ENCODE data around the gene STARD13. TPM values are rescaled to one million over a fixed set of nuclear protein-coding genes. Genes with fewer than 3 reads are reported as not detected.

STARD13 gene
- total RNA-seq, 1 experiment from 2014 or later, result 4.1 TPM

DNA sequence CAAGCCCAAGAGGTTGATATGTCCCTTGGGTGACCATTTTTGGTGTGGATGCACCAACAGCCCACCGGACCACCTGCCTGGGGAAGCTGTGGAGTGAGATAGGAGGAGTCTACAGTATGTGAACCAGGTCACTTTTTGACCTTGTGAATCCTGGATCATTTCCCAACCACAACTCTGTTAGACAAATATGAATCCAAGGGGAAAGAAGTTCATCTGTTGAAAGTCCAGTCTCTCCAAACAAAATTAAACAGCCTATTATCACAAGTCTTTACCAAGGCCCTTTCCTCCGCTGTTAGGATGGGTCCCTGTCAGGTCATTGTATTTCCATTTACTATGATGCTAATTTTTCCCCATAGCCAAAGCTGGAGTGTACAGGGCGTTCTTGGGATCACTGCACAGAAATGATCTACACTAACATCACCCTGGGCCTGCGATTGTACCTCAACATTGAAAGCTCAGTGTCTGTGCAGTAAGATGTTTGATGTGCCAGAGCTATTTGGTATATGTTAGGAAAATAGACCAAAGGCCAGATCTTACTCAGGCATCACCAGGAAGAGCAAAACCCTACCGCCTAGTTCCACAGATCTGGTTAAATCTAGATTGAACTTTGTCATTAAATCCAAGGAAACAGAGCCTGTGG, 117.1 kb downstream of the STARD13 start (continued):
- TF ChIP-seq, protein P1, sequence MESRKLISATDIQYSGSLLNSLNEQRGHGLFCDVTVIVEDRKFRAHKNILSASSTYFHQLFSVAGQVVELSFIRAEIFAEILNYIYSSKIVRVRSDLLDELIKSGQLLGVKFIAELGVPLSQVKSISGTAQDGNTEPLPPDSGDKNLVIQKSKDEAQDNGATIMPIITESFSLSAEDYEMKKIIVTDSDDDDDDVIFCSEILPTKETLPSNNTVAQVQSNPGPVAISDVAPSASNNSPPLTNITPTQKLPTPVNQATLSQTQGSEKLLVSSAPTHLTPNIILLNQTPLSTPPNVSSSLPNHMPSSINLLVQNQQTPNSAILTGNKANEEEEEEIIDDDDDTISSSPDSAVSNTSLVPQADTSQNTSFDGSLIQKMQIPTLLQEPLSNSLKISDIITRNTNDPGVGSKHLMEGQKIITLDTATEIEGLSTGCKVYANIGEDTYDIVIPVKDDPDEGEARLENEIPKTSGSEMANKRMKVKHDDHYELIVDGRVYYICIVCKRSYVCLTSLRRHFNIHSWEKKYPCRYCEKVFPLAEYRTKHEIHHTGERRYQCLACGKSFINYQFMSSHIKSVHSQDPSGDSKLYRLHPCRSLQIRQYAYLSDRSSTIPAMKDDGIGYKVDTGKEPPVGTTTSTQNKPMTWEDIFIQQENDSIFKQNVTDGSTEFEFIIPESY (IDR thresholded peaks at IDR 0.05; ENCODE audit: extremely low read depth, insufficient replicate concordance, low read length), result no peak
- TF ChIP-seq ZNF274 (IDR thresholded peaks at IDR 0.05; ENCODE audit: low read depth, low read length) (no peak), JUND (IDR thresholded peaks at IDR 0.05) (no peak), EZH2phosphoT487 (IDR thresholded peaks at IDR 0.05; ENCODE audit: borderline replicate concordance) (no peak), EGR1 (IDR thresholded peaks at IDR 0.05; ENCODE audit: low read depth) (no peak)

DNA sequence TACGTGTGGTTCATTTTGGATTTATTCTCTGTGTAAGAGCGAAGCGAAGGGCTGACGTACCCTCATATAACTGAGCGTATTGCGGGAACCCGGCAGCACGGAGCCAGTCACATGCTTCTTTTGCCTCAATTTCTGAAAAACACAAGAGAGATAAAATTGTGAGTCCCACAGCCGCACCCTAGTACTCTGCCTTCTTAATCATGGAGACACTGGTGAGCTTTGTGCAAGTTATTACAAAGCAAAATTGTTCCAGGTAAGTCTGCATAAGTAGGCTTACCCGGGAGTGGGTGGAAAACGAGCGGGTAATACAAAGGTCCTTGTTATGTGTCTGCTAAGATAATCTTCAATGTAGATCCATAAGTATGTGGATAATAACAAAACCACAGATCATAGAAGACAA, 118.1 kb downstream of the STARD13 start:
- ChIA-PET RAD21 (ENCODE audit: low non-redundant PET in 1 of 2, low total read pairs in 2 of 2, uncharacterized antibody in 2 of 2, unreplicated experiment in 2 of 2) (no interaction called here), POLR2A (no interaction called here), CTCF (no interaction called here)
- no peaks in the 10 kb centered on the region for H3K79me2 ChIP-seq (ENCODE audit: insufficient read depth, low read length)
- BruUV-seq (replicated peaks), result no TSS peak
- H3K27me3 ChIP-seq (ENCODE audit: insufficient read depth, low read length), result no peaks in the 10 kb centered on the region
- H3K27ac ChIP-seq (ENCODE audit: low read depth, low read length), result no peak overlapping the region
- intact Hi-C loops (cut with micrococcal nuclease), result no loop called here
- DNase-seq (ENCODE audit: low read depth, low spot score), result no peak
- no peaks in the 10 kb centered on the region for H3K9me2 ChIP-seq (ENCODE audit: insufficient read depth)
- no peak for ATAC-seq
- peaks cover 1 to 10% of the 10 kb centered on the region in 2 experiments; a peak in 2 of 4 replicates for H3K4me1 ChIP-seq (ENCODE audit: control insufficient read depth in 1 of 2, insufficient read depth in 2 of 2, low read length in 2 of 2)
- H3K4me3 ChIP-seq (replicated peaks in 1 of 2; ENCODE audit: low read depth in 1 of 2, low read length in 2 of 2), result no peak overlapping the region
- TF ChIP-seq, protein P2, sequence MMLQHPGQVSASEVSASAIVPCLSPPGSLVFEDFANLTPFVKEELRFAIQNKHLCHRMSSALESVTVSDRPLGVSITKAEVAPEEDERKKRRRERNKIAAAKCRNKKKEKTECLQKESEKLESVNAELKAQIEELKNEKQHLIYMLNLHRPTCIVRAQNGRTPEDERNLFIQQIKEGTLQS (IDR thresholded peaks at IDR 0.05), result no peak
- TF ChIP-seq EZH2 (IDR thresholded peaks at IDR 0.05), result no peak
- no peak for TF ChIP-seq ZFX (IDR thresholded peaks at IDR 0.05)
- TF ChIP-seq SP1 (IDR thresholded peaks at IDR 0.05; ENCODE audit: low read depth), result no peak
- no peak for TF ChIP-seq CBX3 (IDR thresholded peaks at IDR 0.05; ENCODE audit: low read depth)
- TF ChIP-seq JUND (IDR thresholded peaks at IDR 0.05), result no peak
- TF ChIP-seq EZH2phosphoT487 (IDR thresholded peaks at IDR 0.05; ENCODE audit: borderline replicate concordance), result no peak
- TF ChIP-seq POLR2A (IDR thresholded peaks at IDR 0.05; ENCODE audit: borderline replicate concordance, extremely low read depth, insufficient read depth, insufficient read length), result no peak
- TF ChIP-seq, protein P3, sequence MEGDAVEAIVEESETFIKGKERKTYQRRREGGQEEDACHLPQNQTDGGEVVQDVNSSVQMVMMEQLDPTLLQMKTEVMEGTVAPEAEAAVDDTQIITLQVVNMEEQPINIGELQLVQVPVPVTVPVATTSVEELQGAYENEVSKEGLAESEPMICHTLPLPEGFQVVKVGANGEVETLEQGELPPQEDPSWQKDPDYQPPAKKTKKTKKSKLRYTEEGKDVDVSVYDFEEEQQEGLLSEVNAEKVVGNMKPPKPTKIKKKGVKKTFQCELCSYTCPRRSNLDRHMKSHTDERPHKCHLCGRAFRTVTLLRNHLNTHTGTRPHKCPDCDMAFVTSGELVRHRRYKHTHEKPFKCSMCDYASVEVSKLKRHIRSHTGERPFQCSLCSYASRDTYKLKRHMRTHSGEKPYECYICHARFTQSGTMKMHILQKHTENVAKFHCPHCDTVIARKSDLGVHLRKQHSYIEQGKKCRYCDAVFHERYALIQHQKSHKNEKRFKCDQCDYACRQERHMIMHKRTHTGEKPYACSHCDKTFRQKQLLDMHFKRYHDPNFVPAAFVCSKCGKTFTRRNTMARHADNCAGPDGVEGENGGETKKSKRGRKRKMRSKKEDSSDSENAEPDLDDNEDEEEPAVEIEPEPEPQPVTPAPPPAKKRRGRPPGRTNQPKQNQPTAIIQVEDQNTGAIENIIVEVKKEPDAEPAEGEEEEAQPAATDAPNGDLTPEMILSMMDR (IDR thresholded peaks at IDR 0.05 in 2 of 3, conservative IDR thresholded peaks at IDR 0.05 in 1 of 3; ENCODE audit: borderline replicate concordance in 1 of 3, insufficient read depth in 1 of 3, low read depth in 2 of 3, low read length in 2 of 3), result no peak
- no peak for TF ChIP-seq FOSL1 (IDR thresholded peaks at IDR 0.05; ENCODE audit: low read depth)
- TF ChIP-seq ZNF274 (IDR thresholded peaks at IDR 0.05; ENCODE audit: low read depth, low read length), result no peak
- TF ChIP-seq, protein P1 (IDR thresholded peaks at IDR 0.05; ENCODE audit: extremely low read depth, insufficient replicate concordance, low read length), result no peak
- TF ChIP-seq YY1 (IDR thresholded peaks at IDR 0.05; ENCODE audit: extremely low read depth, insufficient replicate concordance, low read depth, low read length), result no peak
- no peak for TF ChIP-seq EGR1 (IDR thresholded peaks at IDR 0.05; ENCODE audit: low read depth)
- no peak overlapping the region for H3K9ac ChIP-seq (ENCODE audit: low read length)
- H2AFZ ChIP-seq (ENCODE audit: low read depth, low read length, poor library complexity, severe bottlenecking), result no peak overlapping the region
- H4K20me1 ChIP-seq (ENCODE audit: insufficient read depth), result no peaks in the 10 kb centered on the region
- no peaks in the 10 kb centered on the region for H3K36me3 ChIP-seq (ENCODE audit: control insufficient read depth in 1 of 2, insufficient read depth in 2 of 2, low read length in 2 of 2)
- H3K4me2 ChIP-seq (ENCODE audit: low read length), result no peak overlapping the region
- no peaks in the 10 kb centered on the region for H3K9me3 ChIP-seq (ENCODE audit: control insufficient read depth in 1 of 2, insufficient read depth in 1 of 2, low read depth in 1 of 2, low read length in 2 of 2)
